Measurements from ENCODE around the gene TOM1. TPM values are rescaled to one million over a fixed set of nuclear protein-coding genes. Genes with fewer than 3 reads are reported as not detected.

TOM1 gene
- total and polyA plus RNA-seq, 2 donors (not counting 1 experiment from before 2014, with no cell fraction given) = 25.3 to 53.2 TPM

DNA sequence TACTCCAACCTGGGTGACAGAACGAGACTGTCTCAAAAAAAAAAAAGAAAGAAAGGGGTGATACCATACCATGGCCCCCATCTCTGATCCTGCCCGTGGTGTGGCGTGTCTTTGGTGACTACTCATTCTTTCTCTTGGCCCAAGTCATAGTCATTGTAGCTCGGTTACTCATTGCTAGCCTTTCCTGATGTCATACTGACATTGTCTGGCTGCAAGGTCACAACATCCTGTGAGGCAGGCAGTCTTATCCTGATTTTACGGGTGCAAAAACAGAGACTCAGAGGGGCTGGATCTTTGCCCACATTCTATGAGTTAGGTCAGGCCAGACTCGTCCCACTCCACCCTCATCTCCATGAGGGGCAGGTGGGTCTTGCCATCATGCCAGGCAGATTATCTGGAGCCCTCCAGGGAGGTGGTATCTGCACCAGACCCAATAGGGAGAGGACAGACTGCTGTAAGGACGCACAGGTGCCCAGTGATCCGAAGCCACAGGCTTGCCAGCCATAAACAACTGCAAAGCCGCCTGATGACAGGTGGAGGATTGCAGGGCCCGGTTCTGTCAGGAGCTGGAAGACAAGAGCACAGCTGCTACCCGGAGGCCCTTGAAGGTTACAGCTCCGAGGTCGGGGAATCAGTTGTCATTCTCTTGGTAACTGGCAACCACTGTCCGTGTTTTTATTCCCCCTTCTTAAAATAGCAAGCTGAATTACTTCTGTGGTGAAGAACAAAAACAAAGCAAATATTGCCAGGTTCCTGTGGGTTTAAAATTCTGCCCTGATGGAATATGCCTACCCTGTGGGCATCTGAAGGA lies 13.8 kb downstream of the TOM1 start:
- POLR2A ChIA-PET = interaction anchor here (0.5 to 0.9 kb wide), 2 partner anchors 14 to 214 kb away, joined by 3 read pairs; partner anchors contain the start of gene TOM1
- no peak for DNase-seq
- Histone ChIP-seq H3K4me1 (ENCODE audit: control insufficient read depth in 2 of 2, insufficient read depth in 2 of 2, low read length in 2 of 2) (peaks cover 7 to 32% of the 10 kb centered on the region in 2 donors), H3K9ac (ENCODE audit: low read length) (no peak overlapping the region), H3K4me2 (replicated peaks; ENCODE audit: low read depth, low read length, poor library complexity, severe bottlenecking) (no peak overlapping the region), H3K27ac (ENCODE audit: low read length in 2 of 2) (no peak overlapping the region), H3K4me3 (ENCODE audit: control extremely low read depth in 1 of 5, extremely low read depth in 1 of 5, insufficient read depth in 1 of 5, low read depth in 2 of 5, low read length in 4 of 5) (no peak overlapping the region), H2AFZ (ENCODE audit: insufficient read depth, low read depth, low read length, poor library complexity, severe bottlenecking) (no peak overlapping the region), H3K36me3 (replicated peaks in 1 of 2; ENCODE audit: control extremely low read depth in 1 of 2, control insufficient read depth in 1 of 2, extremely low read depth in 1 of 2, insufficient read depth in 2 of 2, low read length in 1 of 2) (peaks cover 0 to 11% of the 10 kb centered on the region in 2 experiments), H3K9me3 (ENCODE audit: control extremely low read depth in 1 of 3, control insufficient read depth in 2 of 3, insufficient read depth in 1 of 3, low read length in 2 of 3) (no peaks in the 10 kb centered on the region), H4K20me1 (ENCODE audit: control insufficient read depth, insufficient read depth, low read length, poor library complexity, severe bottlenecking) (peaks cover 16% of the 10 kb centered on the region), H3K79me2 (ENCODE audit: control insufficient read depth, insufficient read depth, low read length) (peaks cover 18% of the 10 kb centered on the region), H3K27me3 (replicated peaks in 1 of 4; ENCODE audit: control extremely low read depth in 1 of 4, control insufficient read depth in 3 of 4, insufficient read depth in 4 of 4, low read length in 3 of 4) (no peaks in the 10 kb centered on the region)
- TF ChIP-seq EZH2 (IDR thresholded peaks at IDR 0.05; ENCODE audit: borderline replicate concordance, insufficient read depth, low read depth, low read length, poor library complexity, severe bottlenecking) = no peak
- TF ChIP-seq, protein P1, sequence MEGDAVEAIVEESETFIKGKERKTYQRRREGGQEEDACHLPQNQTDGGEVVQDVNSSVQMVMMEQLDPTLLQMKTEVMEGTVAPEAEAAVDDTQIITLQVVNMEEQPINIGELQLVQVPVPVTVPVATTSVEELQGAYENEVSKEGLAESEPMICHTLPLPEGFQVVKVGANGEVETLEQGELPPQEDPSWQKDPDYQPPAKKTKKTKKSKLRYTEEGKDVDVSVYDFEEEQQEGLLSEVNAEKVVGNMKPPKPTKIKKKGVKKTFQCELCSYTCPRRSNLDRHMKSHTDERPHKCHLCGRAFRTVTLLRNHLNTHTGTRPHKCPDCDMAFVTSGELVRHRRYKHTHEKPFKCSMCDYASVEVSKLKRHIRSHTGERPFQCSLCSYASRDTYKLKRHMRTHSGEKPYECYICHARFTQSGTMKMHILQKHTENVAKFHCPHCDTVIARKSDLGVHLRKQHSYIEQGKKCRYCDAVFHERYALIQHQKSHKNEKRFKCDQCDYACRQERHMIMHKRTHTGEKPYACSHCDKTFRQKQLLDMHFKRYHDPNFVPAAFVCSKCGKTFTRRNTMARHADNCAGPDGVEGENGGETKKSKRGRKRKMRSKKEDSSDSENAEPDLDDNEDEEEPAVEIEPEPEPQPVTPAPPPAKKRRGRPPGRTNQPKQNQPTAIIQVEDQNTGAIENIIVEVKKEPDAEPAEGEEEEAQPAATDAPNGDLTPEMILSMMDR (IDR thresholded peaks at IDR 0.05) = no peak
- peak overlapping the region; percentile 5 for H3K27ac Mint-ChIP-seq
- 55% methylated on average over 14 of the region's 14 CpGs for WGBS (ENCODE audit: insufficient coverage)
- peaks cover 38% of the 10 kb centered on the region for H3K4me1 Mint-ChIP-seq
- no peak for ATAC-seq (ENCODE audit: low read depth)
- H3K9me3 Mint-ChIP-seq (ENCODE audit: insufficient read depth) = no peaks in the 10 kb centered on the region
- H3K4me3 Mint-ChIP-seq = no peak overlapping the region
- CTCF ChIA-PET = no interaction called here
- H3K27me3 Mint-ChIP-seq = no peaks in the 10 kb centered on the region
- intact Hi-C loops (cut with micrococcal nuclease) = no loop called here

Data from B cell (primary cell).